SU-DHL-6 (cell line): ENCODE results near the gene THEM5.
"Not testable (repeated sequence)": the region's sequence is repeated elsewhere in the genome, so short reads cannot be mapped to it uniquely, and the experiment has no call there.

Experiments used
- H2AFZ ChIP-seq: fragments of 200-600 bp; sonication (generic); 2 replicates; pipeline ENCODE4 v1.6.1; 2014; ENCODE audit warnings: low read depth, mild to moderate bottlenecking, moderate library complexity, mixed read lengths, antibody characterized with exemption, low read length; ENCODE audit not compliant: severe bottlenecking
- H3F3A ChIP-seq: fragments of 200-600 bp; shearing (Covaris generic); 2 replicates; pipeline ENCODE4 v1.6.0; 2016; ENCODE audit warnings: antibody characterized with exemption, mild to moderate bottlenecking; ENCODE audit not compliant: insufficient read depth
- H3K27ac ChIP-seq: fragments of 200-600 bp; sonication (generic); 2 replicates; pipeline ENCODE4 v1.5.1; 2016; ENCODE audit warnings: low read depth, mild to moderate bottlenecking, low read length, moderate library complexity, mixed read lengths
- H3K27me3 ChIP-seq: fragments of 200-600 bp; sonication (generic), shearing (Covaris generic); 2 replicates; pipeline ENCODE4 v1.6.0; 2014; ENCODE audit warnings: mild to moderate bottlenecking, low read length
- H3K36me3 ChIP-seq: fragments of 200-600 bp; sonication (generic); 2 replicates; pipeline ENCODE4 v1.6.1; 2014; ENCODE audit warnings: mild to moderate bottlenecking, low read length, mixed read lengths
- H3K4me2 ChIP-seq: fragments of 300-600, 200-600 bp; shearing (Covaris generic), sonication (generic); 2 replicates; pipeline ENCODE4 v1.6.0; 2014; ENCODE audit warnings: low read length, low read depth, mild to moderate bottlenecking; ENCODE audit not compliant: poor library complexity, severe bottlenecking
- H3K4me3 ChIP-seq: fragments of 200-600 bp; sonication (generic); 2 replicates; pipeline ENCODE4 v1.5.1; 2014; ENCODE audit warnings: antibody characterized with exemption, low read length, mild to moderate bottlenecking, mixed read lengths; ENCODE audit not compliant: insufficient read depth, poor library complexity, severe bottlenecking
- H3K79me2 ChIP-seq: fragments of 200-600 bp; sonication (generic); 2 replicates; pipeline ENCODE4 v1.6.1; 2014; ENCODE audit warnings: mild to moderate bottlenecking, low read length, moderate library complexity; ENCODE audit not compliant: insufficient read depth
- H3K9ac ChIP-seq: fragments of 200-600 bp; sonication (generic); 2 replicates; pipeline ENCODE4 v1.7.0; 2014; ENCODE audit warnings: mild to moderate bottlenecking, low read length
- H3K9me2 ChIP-seq: fragments of 200-600 bp; sonication (generic); replicated peaks from 2 replicates; pipeline ENCODE4 v1.6.1; 2014; ENCODE audit warnings: low read length; ENCODE audit not compliant: insufficient read depth
- H3K9me3 ChIP-seq: fragments of 200-600 bp; sonication (generic); 2 replicates; pipeline ENCODE4 v1.6.1; 2014; ENCODE audit warnings: low read length, mixed read lengths; ENCODE audit not compliant: insufficient read depth
- H4K20me1 ChIP-seq: fragments of 200-600 bp; sonication (generic); 2 replicates; pipeline ENCODE4 v1.6.1; 2014; ENCODE audit warnings: low read depth, mild to moderate bottlenecking, antibody characterized with exemption, low read length, moderate library complexity, mixed read lengths
- EZH2phosphoT487 ChIP-seq: fragments of 200-600 bp; sonication (generic), shearing (Covaris generic); conservative IDR thresholded peaks from 2 replicates; pipeline ENCODE4 v1.6.1; 2018; ENCODE audit warnings: mild to moderate bottlenecking, antibody characterized with exemption, low read length, moderate library complexity, mixed read lengths
- TF ChIP-seq, protein P1 (sequence below): fragments of 200-600 bp; sonication (generic); IDR thresholded peaks from one replicate; pipeline ENCODE4 v1.5.1; 2017; ENCODE audit warnings: antibody characterized with exemption, mild to moderate bottlenecking, low read length, moderate library complexity; ENCODE audit not compliant: insufficient read depth, poor library complexity, severe bottlenecking

Gene THEM5

GRCh38 chr1:151882466-151882865 is 29.0 kb upstream of the THEM5 start:
- Histone ChIP-seq H3K79me2 (no peaks in the 10 kb centered on the region), H3K27me3 (no peaks in the 10 kb centered on the region), H4K20me1 (no peaks in the 10 kb centered on the region), H2AFZ (no peak overlapping the region), H3K9me2 (no peaks in the 10 kb centered on the region), H3F3A (no peaks in the 10 kb centered on the region), H3K9ac (no peak overlapping the region), H3K27ac (no peak overlapping the region), H3K4me2 (no peak overlapping the region), H3K4me3 (no peak overlapping the region), H3K36me3 (peaks cover 4% of the 10 kb centered on the region; the same call in 1 of the 2 replicates), H3K9me3 (no peaks in the 10 kb centered on the region)
- TF ChIP-seq, protein P1, sequence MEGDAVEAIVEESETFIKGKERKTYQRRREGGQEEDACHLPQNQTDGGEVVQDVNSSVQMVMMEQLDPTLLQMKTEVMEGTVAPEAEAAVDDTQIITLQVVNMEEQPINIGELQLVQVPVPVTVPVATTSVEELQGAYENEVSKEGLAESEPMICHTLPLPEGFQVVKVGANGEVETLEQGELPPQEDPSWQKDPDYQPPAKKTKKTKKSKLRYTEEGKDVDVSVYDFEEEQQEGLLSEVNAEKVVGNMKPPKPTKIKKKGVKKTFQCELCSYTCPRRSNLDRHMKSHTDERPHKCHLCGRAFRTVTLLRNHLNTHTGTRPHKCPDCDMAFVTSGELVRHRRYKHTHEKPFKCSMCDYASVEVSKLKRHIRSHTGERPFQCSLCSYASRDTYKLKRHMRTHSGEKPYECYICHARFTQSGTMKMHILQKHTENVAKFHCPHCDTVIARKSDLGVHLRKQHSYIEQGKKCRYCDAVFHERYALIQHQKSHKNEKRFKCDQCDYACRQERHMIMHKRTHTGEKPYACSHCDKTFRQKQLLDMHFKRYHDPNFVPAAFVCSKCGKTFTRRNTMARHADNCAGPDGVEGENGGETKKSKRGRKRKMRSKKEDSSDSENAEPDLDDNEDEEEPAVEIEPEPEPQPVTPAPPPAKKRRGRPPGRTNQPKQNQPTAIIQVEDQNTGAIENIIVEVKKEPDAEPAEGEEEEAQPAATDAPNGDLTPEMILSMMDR = no peak
- no peak for TF ChIP-seq EZH2phosphoT487

DNA sequence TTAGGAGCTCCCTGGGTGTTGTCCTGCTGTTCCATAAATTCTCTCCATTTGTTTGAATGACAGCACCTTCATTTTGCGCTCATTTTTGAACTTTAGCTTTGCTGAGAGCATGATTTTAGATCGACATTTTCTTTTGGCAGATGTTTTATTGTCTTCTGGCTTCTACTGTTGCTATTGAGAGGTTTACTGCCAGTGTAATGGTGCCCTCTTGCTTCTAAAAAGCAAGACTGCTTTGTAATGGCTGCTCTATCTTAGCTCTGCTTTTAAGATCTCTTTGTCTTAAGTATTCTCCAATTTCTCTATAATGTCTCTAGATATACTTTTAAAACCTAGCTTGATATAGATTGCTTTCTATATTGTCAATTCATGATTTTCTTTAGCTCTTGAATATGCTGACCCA is 28.0 kb upstream of the THEM5 start:
- Histone ChIP-seq H3F3A (no peaks in the 10 kb centered on the region), H3K9me2 (no peaks in the 10 kb centered on the region)
- TF ChIP-seq, protein P1 = no peak
- no peak for TF ChIP-seq EZH2phosphoT487

GRCh38 chr1:151875419-151876097 is 22.0 kb upstream of the THEM5 start:
- Histone ChIP-seq H3K9me2 (no peaks in the 10 kb centered on the region), H3K9me3 (no peaks in the 10 kb centered on the region), H3F3A (no peaks in the 10 kb centered on the region), H3K4me3 (no peak overlapping the region), H3K4me2 (no peak overlapping the region), H4K20me1 (no peaks in the 10 kb centered on the region), H3K9ac (no peak overlapping the region), H3K36me3 (no peaks in the 10 kb centered on the region), H3K79me2 (no peaks in the 10 kb centered on the region), H3K27ac (no peak overlapping the region), H2AFZ (no peak overlapping the region), H3K27me3 (no peaks in the 10 kb centered on the region)
- TF ChIP-seq EZH2phosphoT487 = no peak
- TF ChIP-seq, protein P1 = no peak

More for the DNA sequence above, 28.0 kb upstream of the THEM5 start:
- H3K27ac ChIP-seq = no peak overlapping the region
- no peaks in the 10 kb centered on the region for H3K9me3 ChIP-seq
- H3K27me3 ChIP-seq = no peaks in the 10 kb centered on the region
- no peak overlapping the region for H3K9ac ChIP-seq
- no peaks in the 10 kb centered on the region for H4K20me1 ChIP-seq
- peaks cover 4% of the 10 kb centered on the region; the same call in 1 of the 2 replicates for H3K36me3 ChIP-seq
- H2AFZ ChIP-seq = no peak overlapping the region
- H3K4me3 ChIP-seq = no peak overlapping the region
- H3K79me2 ChIP-seq = no peaks in the 10 kb centered on the region
- H3K4me2 ChIP-seq = no peak overlapping the region

GRCh38 chr1:151872776-151873175 is 19.3 kb upstream of the THEM5 start:
- H3K79me2 ChIP-seq, H3K27me3 ChIP-seq, H3K27ac ChIP-seq, H3K36me3 ChIP-seq, H4K20me1 ChIP-seq, H3K9me3 ChIP-seq, H2AFZ ChIP-seq, H3K4me2 ChIP-seq, H3K9me2 ChIP-seq, H3F3A ChIP-seq, H3K4me3 ChIP-seq, H3K9ac ChIP-seq: not testable (repeated sequence)
